ENCODE measurements around the gene MCU.

MCU gene

DNA sequence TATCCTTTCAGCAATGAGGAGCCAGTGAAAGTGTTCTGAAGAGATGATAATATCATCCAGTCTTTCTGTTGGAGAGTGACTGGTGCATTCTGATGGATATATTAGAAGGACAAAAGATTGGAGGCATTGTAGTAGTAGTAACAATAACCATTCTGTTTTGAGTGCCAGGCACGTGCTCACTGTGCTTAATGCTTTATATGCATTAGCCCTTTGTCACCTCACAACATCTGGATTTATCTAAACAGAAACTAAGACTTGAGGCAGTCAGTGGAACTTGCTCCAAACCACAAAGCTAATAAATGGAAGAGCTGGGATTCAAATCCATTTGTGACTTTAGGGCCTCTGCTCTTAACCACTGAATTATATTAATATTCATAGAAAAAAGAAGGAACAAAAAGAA, 117.1 kb downstream of the MCU start:
- DNase-seq = no peak

DNA sequence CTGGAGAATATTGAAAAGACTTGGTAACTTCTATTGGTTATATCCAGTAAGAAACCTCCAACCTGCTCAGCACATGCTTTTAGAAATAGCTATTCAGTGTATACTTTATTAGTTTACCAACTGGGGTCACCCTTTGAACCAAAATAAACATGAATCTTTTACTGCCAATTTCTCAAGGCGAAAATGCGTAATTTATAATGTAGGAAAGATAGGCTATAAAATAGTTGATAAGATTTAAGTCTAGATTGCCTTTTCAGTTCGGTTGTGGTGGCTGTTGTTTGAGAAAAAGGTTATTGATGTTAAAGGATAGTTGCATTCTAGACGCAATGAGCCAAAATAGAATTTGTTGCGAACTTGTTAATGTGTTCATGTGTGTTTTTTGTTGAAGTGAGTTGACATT, 119.0 kb downstream of the MCU start:
- no peak for DNase-seq

DNA sequence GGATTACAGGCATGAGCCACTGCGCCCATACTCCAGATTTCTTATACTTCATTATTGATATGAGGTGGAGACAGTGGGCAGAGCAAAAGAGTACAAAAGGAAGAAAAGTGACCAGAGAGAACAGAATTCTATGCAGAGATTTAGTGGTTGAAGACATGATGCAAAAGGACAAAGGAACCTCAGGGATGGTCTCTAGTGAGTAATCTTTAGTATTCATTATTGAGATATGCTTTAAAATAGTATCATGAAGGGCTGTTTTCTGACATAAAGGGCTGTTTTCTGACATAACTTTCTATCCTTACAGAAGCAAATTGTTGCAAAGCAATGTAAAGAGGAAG, 120.4 kb downstream of the MCU start:
- no peak for DNase-seq

DNA sequence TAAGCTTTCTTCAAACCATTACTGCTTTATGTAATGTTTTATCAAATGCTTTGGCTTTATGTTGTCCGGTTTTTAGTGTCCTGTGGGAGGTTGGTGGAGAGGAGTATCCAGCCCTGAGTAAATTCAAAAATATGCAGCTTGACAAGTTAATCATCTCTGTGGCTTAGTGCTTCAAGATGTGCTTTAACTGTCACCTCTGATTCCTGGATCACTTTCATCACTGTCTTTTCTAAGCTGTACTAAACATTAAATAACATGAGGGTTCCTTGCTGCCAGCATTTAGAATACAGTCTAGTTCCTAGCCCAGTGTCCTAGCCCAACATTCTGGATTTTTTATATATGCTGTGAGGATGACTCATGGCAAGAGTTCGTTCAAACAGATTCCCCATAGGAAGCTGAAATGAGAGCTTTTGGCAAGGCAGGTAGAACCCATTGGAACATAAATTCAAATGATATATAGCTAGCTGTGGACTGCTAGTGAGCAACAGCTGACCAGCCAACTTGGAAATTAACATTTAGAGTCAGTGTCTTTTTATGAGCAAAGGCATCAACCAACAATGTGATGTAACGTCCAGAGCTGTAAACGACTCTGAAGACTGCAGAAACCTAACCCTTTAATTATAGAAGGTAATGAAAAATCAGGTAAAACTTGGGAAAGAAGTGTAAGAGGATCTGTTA, 120.9 kb downstream of the MCU start:
- DNase-seq = no peak

- no peak for DNase-seq
Observed at GRCh38 chr10:72814099-72814790, 122.3 kb downstream of the MCU start.

DNA sequence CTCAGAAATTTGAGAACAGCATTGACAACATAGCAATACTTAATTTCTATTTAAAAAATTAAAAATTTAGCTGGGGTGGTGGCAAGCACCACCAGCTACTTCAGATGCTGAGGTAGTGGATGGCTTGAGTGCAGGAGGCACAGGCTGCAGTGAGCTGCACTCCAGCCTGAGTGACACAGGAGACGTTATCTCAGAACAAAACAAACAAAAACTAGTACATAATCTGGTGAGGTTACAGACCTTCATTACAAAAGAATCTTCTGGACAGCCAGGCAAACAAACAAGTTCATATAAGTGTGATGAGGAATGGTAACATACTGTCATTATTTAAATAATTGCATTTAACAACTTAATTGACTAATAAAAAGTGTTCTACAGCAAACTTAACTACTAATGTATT, 124.6 kb downstream of the MCU start:
- DNase-seq = no peak

DNA sequence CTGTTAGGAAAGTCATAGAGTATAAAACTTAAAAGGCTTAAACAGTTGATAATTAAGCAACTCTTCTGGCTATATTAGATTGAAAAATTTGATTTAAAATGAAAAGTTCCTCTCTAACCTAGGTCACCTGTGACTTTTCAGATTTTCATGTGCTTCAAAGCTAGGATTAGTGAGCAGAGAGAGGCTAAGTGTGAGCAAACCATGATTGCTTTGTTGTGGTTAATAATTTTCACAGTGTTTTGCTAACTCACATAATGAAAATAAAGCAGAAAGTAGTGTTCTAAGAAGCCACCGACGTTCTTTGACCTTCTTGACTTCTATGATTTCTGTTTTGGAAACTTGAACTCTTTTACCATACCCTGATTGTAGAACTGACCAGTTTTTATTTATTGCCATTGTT, 126.1 kb downstream of the MCU start:
- no peak for DNase-seq

DNA sequence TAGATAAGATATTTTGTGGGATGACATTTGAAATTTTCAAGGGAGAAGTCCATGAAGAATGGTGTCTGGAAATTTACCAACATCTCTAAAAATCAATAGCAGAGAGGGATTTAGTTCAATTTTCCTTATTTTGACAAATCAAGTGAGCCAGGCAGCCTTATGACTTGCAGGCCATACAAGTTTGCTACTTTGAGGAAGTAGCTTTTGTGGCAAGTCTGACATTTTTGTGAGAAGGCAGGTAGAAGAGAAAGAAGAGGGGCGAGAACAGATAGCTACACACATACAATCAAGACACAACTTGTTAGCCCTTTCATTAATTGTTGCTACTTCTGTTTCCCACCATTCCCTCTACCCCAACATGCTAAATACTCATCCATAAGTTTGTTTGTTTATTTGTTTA, 127.1 kb downstream of the MCU start:
- no peak for DNase-seq

GRCh38 chr10:72821606-72822005, 129.7 kb downstream of the MCU start:
- no peak for DNase-seq

DNA sequence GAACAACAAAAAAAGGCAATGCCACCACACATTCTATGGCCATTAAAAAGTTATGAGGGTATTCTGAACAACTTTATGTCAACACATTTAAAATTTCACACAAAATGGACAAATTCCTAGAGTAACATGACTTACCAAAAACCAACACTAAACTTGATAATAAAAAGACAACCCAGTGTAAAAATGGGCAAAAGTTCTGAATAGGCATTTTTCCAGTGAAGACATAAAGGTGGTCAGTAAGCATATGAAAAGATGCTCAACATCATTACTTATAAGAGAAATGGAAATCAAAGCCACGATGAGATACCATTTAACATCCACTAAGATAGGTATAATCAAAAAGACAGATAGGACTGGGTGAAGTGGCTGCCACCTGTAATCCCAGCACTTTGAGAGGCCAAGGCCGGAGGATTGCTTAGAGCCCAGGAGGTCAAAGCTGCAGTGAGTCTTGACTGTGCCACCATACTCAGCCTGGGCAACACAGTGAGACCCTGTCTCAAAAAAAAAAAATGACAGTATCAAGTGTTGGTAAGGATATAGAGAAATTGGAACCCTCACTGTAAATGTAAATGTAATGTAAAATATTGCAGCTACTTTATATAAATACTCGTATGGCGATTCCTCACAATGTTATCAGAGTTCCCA, 130.5 kb downstream of the MCU start:
- DNase-seq = no peak

DNA sequence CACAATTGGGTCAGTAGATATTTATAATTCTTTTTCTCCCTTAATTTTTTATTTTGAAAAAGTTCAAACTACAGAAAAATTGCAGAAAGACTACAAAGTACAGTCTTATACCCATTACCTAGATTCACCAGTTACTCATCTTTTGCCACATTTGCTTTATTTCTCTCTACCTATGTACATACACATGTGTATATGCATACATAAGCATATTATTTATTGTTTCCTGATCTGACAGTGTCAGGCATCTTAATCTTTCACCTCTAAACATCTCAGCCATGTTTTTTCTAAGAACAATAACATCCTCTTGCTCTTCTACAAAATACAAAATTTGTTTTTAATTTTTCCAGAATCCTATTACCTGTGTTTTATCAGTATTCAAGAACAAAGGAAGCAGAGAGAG, 133.2 kb downstream of the MCU start:
- no peak for DNase-seq

- DNase-seq = no peak
Observed at GRCh38 chr10:72826346-72826745, 134.4 kb downstream of the MCU start.

DNA sequence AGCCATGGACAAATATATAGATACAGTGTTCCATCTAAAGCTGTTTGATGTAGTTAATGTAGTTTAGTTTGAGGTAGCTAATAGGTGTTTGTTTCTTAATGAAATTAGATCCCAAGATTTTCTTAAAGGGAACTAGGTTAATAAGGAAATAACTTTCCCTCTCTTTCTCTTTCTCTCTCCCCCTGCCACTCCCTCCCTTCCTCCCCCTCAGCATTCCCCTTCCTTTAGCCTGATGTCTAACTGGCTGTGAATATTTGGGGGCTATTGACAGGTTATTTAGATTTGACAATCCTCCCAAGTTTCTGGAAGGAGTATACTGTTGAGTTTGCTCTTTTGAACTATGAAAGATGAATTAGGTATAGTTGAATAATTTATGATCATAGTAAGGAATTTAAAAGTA, 136.4 kb downstream of the MCU start:
- DNase-seq = no peak

DNA sequence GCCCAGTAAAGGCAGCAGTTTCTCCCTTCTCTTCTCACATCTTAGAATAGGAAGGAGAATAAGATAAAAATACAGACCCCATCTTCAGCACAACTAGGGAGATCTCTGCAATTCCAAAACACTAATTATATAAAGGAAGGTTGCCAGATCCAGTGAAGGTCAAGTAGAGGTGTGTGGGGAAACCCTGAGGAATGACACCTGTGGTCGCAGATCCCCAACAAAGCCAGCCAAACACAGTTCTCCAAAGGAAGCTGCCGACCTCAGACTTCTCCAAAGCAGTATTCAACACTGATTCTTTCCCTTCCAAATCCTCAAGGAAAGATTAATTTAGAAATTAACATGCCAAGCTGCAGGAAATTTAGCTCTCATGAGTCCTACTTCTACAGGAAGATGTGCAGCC, 138.7 kb downstream of the MCU start:
- DNase-seq = no peak

GRCh38 chr10:72831696-72832409, 139.9 kb downstream of the MCU start:
- DNase-seq = no peak

DNA sequence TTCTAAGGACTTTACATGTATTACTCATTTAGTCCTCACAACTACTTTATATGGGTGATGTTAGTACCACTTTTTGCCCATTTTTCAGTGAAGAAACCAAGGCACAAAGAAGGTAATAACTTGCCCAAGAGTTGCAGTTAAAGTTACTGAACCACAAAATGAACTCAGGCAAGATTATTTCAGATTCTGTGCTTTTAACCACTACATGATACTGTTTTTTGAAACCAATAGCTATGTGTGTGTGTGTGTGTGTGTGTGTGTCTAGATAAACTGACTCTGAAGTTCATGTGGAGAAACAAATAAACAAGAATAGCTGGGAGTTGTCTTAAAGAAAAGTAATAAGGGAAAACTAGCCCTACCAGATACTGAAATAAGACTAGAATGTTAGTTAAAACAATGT, 140.8 kb downstream of the MCU start:
- no peak for DNase-seq

DNA sequence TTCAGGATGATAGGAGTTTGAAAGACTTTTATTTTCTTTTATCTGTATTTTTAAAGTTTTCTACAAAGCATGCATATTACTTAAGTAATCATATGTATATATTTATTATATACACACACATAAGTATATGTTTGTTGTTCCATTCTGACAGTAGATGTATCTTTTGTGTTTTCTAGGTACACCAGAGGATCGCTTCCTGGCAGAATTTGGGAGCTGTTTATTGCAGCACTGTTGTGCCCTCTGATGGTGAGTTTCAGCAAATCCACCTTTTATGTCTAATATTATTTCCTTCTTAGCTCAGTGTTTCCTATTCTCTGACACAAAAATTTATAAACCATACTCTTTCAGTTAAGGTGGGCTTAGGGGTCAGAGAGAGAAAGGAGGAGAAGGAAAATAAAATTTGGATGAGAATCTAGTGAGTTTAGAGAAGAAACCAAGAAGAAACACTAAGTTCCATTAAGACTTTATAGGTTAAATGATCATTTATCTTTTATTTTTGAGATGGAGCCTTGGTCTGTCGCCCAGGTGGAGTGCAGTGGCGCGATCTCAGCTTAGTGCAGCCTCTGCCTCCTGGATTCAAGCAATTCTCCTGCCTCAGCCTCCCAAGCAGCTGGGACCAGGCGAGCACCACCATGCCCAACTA, 142.4 kb downstream of the MCU start:
- DNase-seq = no peak

GRCh38 chr10:72840319-72840718, 148.4 kb downstream of the MCU start:
- DNase-seq = no peak

DNA sequence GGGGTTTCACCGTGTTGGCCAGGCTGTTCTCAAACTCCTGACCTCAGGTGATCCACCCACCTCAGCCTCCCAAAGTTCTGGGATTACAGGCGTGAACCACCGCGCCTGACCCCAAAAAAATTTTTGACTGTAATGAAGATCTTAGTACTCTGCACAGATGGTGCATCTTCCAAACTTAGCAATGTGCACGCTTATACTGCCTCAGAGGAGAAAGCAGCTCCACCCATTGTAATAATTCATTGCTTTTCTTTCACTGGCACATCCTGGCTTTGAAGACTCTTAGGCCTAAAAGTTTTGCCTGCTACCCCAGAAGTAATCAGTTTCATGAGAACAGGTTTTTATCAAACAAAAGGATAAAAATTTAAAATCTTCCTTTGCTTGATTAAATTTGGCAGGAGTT, 149.5 kb downstream of the MCU start:
- no peak for DNase-seq

DNA sequence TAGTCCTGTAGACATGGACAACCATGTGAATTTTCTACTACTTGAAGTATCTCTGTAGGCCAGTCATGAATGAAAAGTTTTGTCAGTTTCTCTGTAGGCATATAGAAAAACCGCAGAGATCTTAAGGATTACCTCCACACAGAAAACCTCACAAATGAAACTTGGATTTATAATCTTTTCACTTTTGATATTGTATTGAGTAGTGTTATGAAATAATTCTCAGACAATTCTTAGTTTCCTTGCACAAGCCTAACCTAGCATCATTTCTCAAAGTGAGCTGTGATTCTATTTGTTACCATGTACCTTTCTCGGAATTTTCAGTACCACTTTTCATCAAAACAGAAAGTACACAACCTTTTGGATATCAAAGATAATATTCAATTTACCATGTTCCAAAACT, 150.2 kb downstream of the MCU start:
- no peak for DNase-seq

- DNase-seq = no peak
Observed at GRCh38 chr10:72846238-72846637, 154.3 kb downstream of the MCU start.

GRCh38 chr10:72847681-72848080, 155.7 kb downstream of the MCU start:
- no peak for DNase-seq

DNA sequence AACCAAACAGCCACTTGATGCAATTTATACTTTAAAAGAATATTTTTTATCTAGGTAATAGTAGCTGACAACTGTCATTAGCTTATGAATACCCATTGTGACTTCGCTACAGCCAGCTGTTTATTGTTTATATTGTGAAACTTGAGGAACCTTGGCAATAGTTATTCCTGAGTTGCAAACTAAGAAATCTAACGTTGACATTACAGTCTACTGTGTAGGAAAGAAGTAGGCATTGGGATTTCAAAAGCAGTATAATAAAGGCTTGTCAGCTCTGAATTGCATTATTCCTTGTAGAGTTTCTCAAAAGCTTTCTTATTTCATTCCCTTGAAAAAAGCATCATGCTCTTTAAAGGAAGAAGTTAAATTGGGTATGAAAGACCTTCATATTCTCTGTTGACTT, 158.9 kb downstream of the MCU start:
- no peak for DNase-seq

GRCh38 chr10:72851509-72851908, 159.6 kb downstream of the MCU start:
- no peak for DNase-seq

All from activated CD8-positive, alpha-beta memory T cell treated with anti-CD3 and anti-CD28 coated beads, Interleukin-2, amount 50 U/mL, for 48 hours (primary cell).